Kasumi-1 (cell line): ENCODE measurements around the gene TRIM21.
"Not testable (repeated sequence)": the region's sequence is repeated elsewhere in the genome, so short reads cannot be mapped to it uniquely, and the experiment has no call there.

Experiments
- DNase-seq, 2 experiments: peaks; one replicate each; lab custom pipeline; 2025; lab: John Stamatoyannopoulos, UW

Gene TRIM21

GRCh38 chr11:4393209-4393857, at the start of gene TRIM21:
Gene TRIM21, minus strand, starts transcription at chr11:4393702. Its CDS starts 3,293 bp downstream, at chr11:4390409.
- DNase-seq = peak; percentile 97 to 99

- peak; percentile 79 to 80 for DNase-seq
Measured at GRCh38 chr11:4441515-4441914, 48.0 kb upstream of the TRIM21 start.

GRCh38 chr11:4436411-4436810, 42.9 kb upstream of the TRIM21 start:
- no peak for DNase-seq

- no peak for DNase-seq
Measured at GRCh38 chr11:4433856-4434255, 40.4 kb upstream of the TRIM21 start.

GRCh38 chr11:4430051-4430450, 36.5 kb upstream of the TRIM21 start:
- DNase-seq = no peak

GRCh38 chr11:4418403-4418802, 24.9 kb upstream of the TRIM21 start:
- DNase-seq = no peak

- no peak for DNase-seq
Measured at GRCh38 chr11:4416816-4417215, 23.3 kb upstream of the TRIM21 start.

- DNase-seq = no peak
Measured at GRCh38 chr11:4416306-4416705, 22.8 kb upstream of the TRIM21 start.

GRCh38 chr11:4406206-4406605, 12.7 kb upstream of the TRIM21 start:
- DNase-seq = not testable (repeated sequence)

GRCh38 chr11:4393858-4394223, 339 bp upstream of the TRIM21 start:
- DNase-seq = no peak

GRCh38 chr11:4388221-4388620, 5.3 kb downstream of the TRIM21 start:
- DNase-seq = no peak

GRCh38 chr11:4385978-4386740, 7.3 kb downstream of the TRIM21 start:
- no peak for DNase-seq

- no peak for DNase-seq
Measured at GRCh38 chr11:4381901-4382300, 11.6 kb downstream of the TRIM21 start.

- DNase-seq = no peak
Measured at GRCh38 chr11:4375431-4376140, 17.9 kb downstream of the TRIM21 start.

GRCh38 chr11:4370166-4370565, 23.3 kb downstream of the TRIM21 start:
- DNase-seq = no peak

GRCh38 chr11:4368286-4368685, 25.2 kb downstream of the TRIM21 start, which contains the start of gene OR52B4:
Gene OR52B4, minus strand, starts transcription at chr11:4368386. Its CDS starts 91 bp downstream, at chr11:4368295.
- DNase-seq = no peak

GRCh38 chr11:4348142-4348541, 45.4 kb downstream of the TRIM21 start:
- not testable (repeated sequence) for DNase-seq

GRCh38 chr11:4345366-4345765, 48.1 kb downstream of the TRIM21 start:
- not testable (repeated sequence) for DNase-seq
